ENCODE data around the gene ZNF143. TPM values are rescaled to one million over a fixed set of nuclear protein-coding genes. Genes with fewer than 3 reads are reported as not detected.

The ZNF143 gene
- total and polyA plus RNA-seq, 10 of the 15 experiments (the other 5 are each of a cell fraction or from before 2014, with no cell fraction given), result 13.6 to 48.7 (median 19.4) TPM

DNA sequence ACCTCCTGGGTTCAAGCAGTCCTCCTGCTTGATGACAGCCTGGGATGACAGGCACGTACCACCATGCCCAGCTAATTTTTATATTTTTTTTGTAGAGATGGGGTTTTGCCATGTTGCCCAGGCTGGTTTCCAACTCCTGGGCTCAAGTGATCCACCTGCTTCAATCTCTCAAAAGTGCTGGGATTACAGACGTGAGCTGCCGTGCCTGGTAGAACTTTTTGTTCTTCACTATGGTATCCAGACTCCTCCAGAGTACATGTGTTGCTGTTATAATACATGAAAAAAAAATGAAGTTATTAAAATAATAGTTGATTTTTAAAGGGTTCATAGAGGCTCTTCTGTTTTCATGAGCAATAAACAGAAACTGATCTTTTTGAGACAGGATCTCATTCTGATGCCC lies 29.6 kb downstream of the ZNF143 start:
- no peak overlapping the region for H3K27ac ChIP-seq (ENCODE audit: control insufficient read depth, insufficient read depth)
- H3K79me2 ChIP-seq (ENCODE audit: control insufficient read depth, insufficient read depth, low read length), result no peaks in the 10 kb centered on the region
- no peak overlapping the region for H3K9ac ChIP-seq (ENCODE audit: control insufficient read depth, insufficient read depth, low read length)
- DNase-seq (ENCODE audit: low read depth, low spot score) (no peak), ATAC-seq (no peak), FAIRE-seq (no peak)
- in situ Hi-C loops (cut with MboI), result no loop called here
- ChIA-PET POLR2A (interaction anchor here (1.1 kb wide), 1 partner anchor 16 kb away, joined by 5 read pairs; no protein-coding TSS in a partner anchor), RAD21 (ENCODE audit: unreplicated experiment) (interaction anchor here (0.7 to 2.6 kb wide), 2 partner anchors 14 to 16 kb away, joined by 3 to 12 read pairs; no protein-coding TSS in a partner anchor), CTCF (interaction anchor here (1.0 to 4.4 kb wide), 2 partner anchors 16 to 54 kb away, joined by 6 to 34 read pairs; no protein-coding TSS in a partner anchor), SMC1A (ENCODE audit: uncharacterized antibody, unreplicated experiment) (interaction anchor here (0.6 to 1.8 kb wide), 4 partner anchors 8 to 177 kb away, joined by 3 to 5 read pairs (median 4); no protein-coding TSS in a partner anchor)
- peaks cover 4 to 6% of the 10 kb centered on the region in 2 experiments; a peak in 3 of 4 replicates for H3K36me3 ChIP-seq (ENCODE audit: control insufficient read depth in 2 of 2, insufficient read depth in 2 of 2, low read length in 1 of 2)
- 97% methylated on average over 3 of the region's 3 CpGs for WGBS (ENCODE audit: insufficient coverage, insufficient replicate concordance, low lambda C conversion rate, missing lambda C conversion rate)
- H4K20me1 ChIP-seq (ENCODE audit: control insufficient read depth, insufficient read depth), result no peaks in the 10 kb centered on the region
- H3K4me3 ChIP-seq, result no peak overlapping the region
- no peaks in the 10 kb centered on the region for H3K9me3 ChIP-seq (replicated peaks; ENCODE audit: control insufficient read depth, insufficient read depth, low read length)
- H3K4me1 ChIP-seq (ENCODE audit: control insufficient read depth, insufficient read depth, low read length), result no peaks in the 10 kb centered on the region
- BruUV-seq (replicated peaks), result no TSS peak
- no peaks in the 10 kb centered on the region for H3K27me3 ChIP-seq (replicated peaks in 1 of 2; ENCODE audit: control insufficient read depth in 2 of 2, insufficient read depth in 2 of 2, low read length in 1 of 2)
- intact Hi-C loops (cut with micrococcal nuclease; ENCODE audit: unreplicated experiment), result no loop called here
- H3K4me2 ChIP-seq (ENCODE audit: control insufficient read depth, insufficient read depth), result no peak overlapping the region
- TF ChIP-seq SPI1 (IDR thresholded peaks at IDR 0.05; ENCODE audit: borderline replicate concordance, insufficient read depth, low read depth, low read length), result no peak
- no peak for TF ChIP-seq HCFC1 (IDR thresholded peaks at IDR 0.05; ENCODE audit: low read length)
- TF ChIP-seq NRF1 (conservative IDR thresholded peaks at IDR 0.05; ENCODE audit: low read depth, low read length), result no peak
- no peak for TF ChIP-seq HDAC2 (IDR thresholded peaks at IDR 0.05)
- TF ChIP-seq CBFB (IDR thresholded peaks at IDR 0.05; ENCODE audit: low read depth), result no peak
- no peak for TF ChIP-seq RBBP5 (conservative IDR thresholded peaks at IDR 0.05)
- TF ChIP-seq CHD4 (IDR thresholded peaks at IDR 0.05), result no peak
- TF ChIP-seq FOS (IDR thresholded peaks at IDR 0.05; ENCODE audit: borderline replicate concordance, extremely low read depth, insufficient read length), result no peak
- no peak for TF ChIP-seq TCF7 (IDR thresholded peaks at IDR 0.05; ENCODE audit: borderline replicate concordance)
- TF ChIP-seq, protein P1, sequence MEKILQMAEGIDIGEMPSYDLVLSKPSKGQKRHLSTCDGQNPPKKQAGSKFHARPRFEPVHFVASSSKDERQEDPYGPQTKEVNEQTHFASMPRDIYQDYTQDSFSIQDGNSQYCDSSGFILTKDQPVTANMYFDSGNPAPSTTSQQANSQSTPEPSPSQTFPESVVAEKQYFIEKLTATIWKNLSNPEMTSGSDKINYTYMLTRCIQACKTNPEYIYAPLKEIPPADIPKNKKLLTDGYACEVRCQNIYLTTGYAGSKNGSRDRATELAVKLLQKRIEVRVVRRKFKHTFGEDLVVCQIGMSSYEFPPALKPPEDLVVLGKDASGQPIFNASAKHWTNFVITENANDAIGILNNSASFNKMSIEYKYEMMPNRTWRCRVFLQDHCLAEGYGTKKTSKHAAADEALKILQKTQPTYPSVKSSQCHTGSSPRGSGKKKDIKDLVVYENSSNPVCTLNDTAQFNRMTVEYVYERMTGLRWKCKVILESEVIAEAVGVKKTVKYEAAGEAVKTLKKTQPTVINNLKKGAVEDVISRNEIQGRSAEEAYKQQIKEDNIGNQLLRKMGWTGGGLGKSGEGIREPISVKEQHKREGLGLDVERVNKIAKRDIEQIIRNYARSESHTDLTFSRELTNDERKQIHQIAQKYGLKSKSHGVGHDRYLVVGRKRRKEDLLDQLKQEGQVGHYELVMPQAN (conservative IDR thresholded peaks at IDR 0.05), result no peak
- TF ChIP-seq TCF12 (IDR thresholded peaks at IDR 0.05; ENCODE audit: low read depth, low read length), result no peak
- TF ChIP-seq, protein P2, sequence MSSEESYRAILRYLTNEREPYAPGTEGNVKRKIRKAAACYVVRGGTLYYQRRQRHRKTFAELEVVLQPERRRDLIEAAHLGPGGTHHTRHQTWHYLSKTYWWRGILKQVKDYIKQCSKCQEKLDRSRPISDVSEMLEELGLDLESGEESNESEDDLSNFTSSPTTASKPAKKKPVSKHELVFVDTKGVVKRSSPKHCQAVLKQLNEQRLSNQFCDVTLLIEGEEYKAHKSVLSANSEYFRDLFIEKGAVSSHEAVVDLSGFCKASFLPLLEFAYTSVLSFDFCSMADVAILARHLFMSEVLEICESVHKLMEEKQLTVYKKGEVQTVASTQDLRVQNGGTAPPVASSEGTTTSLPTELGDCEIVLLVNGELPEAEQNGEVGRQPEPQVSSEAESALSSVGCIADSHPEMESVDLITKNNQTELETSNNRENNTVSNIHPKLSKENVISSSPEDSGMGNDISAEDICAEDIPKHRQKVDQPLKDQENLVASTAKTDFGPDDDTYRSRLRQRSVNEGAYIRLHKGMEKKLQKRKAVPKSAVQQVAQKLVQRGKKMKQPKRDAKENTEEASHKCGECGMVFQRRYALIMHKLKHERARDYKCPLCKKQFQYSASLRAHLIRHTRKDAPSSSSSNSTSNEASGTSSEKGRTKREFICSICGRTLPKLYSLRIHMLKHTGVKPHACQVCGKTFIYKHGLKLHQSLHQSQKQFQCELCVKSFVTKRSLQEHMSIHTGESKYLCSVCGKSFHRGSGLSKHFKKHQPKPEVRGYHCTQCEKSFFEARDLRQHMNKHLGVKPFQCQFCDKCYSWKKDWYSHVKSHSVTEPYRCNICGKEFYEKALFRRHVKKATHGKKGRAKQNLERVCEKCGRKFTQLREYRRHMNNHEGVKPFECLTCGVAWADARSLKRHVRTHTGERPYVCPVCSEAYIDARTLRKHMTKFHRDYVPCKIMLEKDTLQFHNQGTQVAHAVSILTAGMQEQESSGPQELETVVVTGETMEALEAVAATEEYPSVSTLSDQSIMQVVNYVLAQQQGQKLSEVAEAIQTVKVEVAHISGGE (CRISPR knock-in tag; IDR thresholded peaks at IDR 0.05), result no peak
- TF ChIP-seq CBX3 (IDR thresholded peaks at IDR 0.05; ENCODE audit: borderline replicate concordance, low read depth), result no peak
- no peak for TF ChIP-seq ATF7 (IDR thresholded peaks at IDR 0.05; ENCODE audit: low read depth)
- no peak for TF ChIP-seq PAX5 (IDR thresholded peaks at IDR 0.05; ENCODE audit: borderline replicate concordance, low read depth, low read length)
- TF ChIP-seq HDAC6 (IDR thresholded peaks at IDR 0.05; ENCODE audit: unreplicated experiment), result no peak
- no peak for TF ChIP-seq RUNX3 (IDR thresholded peaks at IDR 0.05; ENCODE audit: low read length)
- no peak for TF ChIP-seq SIX5 (IDR thresholded peaks at IDR 0.05; ENCODE audit: low read depth, low read length, severe bottlenecking)
- H2AFZ ChIP-seq (ENCODE audit: control insufficient read depth, low read depth, low read length), result no peak overlapping the region
